ENCODE data around the gene TRPM6.

GRCh38 chr9:74771672-74772071 lies 116.0 kb downstream of the TRPM6 start:
- TF ChIP-seq CTCF (IDR thresholded peaks at IDR 0.05 in 8 of 11, conservative IDR thresholded peaks at IDR 0.05 in 3 of 11): no peak
- TF ChIP-seq POLR2A (IDR thresholded peaks at IDR 0.05): no peak

All from spleen (tissue), 7 donors.